K562 (cell line): ENCODE data around the gene ARFRP1. TPM values are rescaled to one million over a fixed set of nuclear protein-coding genes. Genes with fewer than 3 reads are reported as not detected.
"Not testable (repeated sequence)": the region's sequence is repeated elsewhere in the genome, so short reads cannot be mapped to it uniquely, and the experiment has no call there.

Experiments used
- ATAC-seq: fragments of 200-7000 bp; cut with Tn5 transposase; 3 replicates; pipeline ENCODE4 v1.9.1; 2020; ENCODE audit warnings: moderate library complexity
- BruUV-seq: library from RNA; stranded (reverse); fragments of 400-500 nt; replicated peaks from 2 replicates; lab custom pipeline; 2021; lab: Mats Ljungman, UMichigan
- CTCF ChIA-PET: fragments of 300-600 bp; formaldehyde crosslinking; extraction: SDS; loops from one replicate; lab custom pipeline; 2021; ENCODE audit warnings: low intra/inter-chr PET ratio; lab: Yijun Ruan, JAX
- POLR2A ChIA-PET: fragments of 300-600, 350-650 bp; sonication (Branson Sonifier 250); formaldehyde crosslinking; extraction: SDS; loops from one replicate; lab custom pipeline; 2021; ENCODE audit warnings: antibody characterized with exemption, inconsistent platforms; lab: Yijun Ruan, JAX
- DNase-seq, 4 experiments: peaks; one replicate each; pipeline versions ENCODE4 v3.0.0 to v3.0.0-alpha.2; 2011 to 2018; ENCODE audit warnings: low spot score in 3 of 4, mixed read lengths in 3 of 4; ENCODE audit errors: extremely low read depth in 1 of 4
- FAIRE-seq: peaks from 2 replicates; lab custom pipeline; 2011; peaks lifted over from hg19 to GRCh38; lab: Jason Lieb, UNC
- H2AFZ ChIP-seq: 2 replicates; pipeline ENCODE4 v1.6.0; 2011; ENCODE audit warnings: low read depth, low read length, control low read depth, inconsistent platforms
- H3K27ac ChIP-seq: fragments of 200-600 bp; 3 replicates; pipeline ENCODE4 v1.8.0; 2011; ENCODE audit warnings: low read depth, mild to moderate bottlenecking, control low read depth, inconsistent platforms, low read length, moderate library complexity, mixed read lengths; ENCODE audit errors: extremely low read depth
- H3K27me3 ChIP-seq, 2 experiments: fragments of 300-600 bp in 1 of 2; 2 replicates in 1 of 2; 3 replicates in 1 of 2; pipeline versions ENCODE4 v1.6.0 to v1.8.0; 2011; ENCODE audit warnings: inconsistent platforms in 2 of 2, low read length in 2 of 2, mild to moderate bottlenecking in 1 of 2, mixed read lengths in 1 of 2, moderate library complexity in 1 of 2; ENCODE audit not compliant: control insufficient read depth in 2 of 2, insufficient read depth in 2 of 2
- H3K36me3 ChIP-seq: fragments of 300-600 bp; 3 replicates; pipeline ENCODE4 v1.8.0; 2011; ENCODE audit warnings: mild to moderate bottlenecking, low read length, inconsistent platforms; ENCODE audit not compliant: control insufficient read depth, insufficient read depth
- H3K4me1 ChIP-seq, 2 experiments: fragments of 200-600 bp in 1 of 2; replicated peaks in 1 of 2; 2 replicates in 1 of 2; 3 replicates in 1 of 2; pipeline versions ENCODE4 v1.5.1 to v1.8.0; 2011; ENCODE audit warnings: inconsistent platforms in 2 of 2, low read length in 2 of 2, mild to moderate bottlenecking in 1 of 2, mixed read lengths in 1 of 2, moderate library complexity in 1 of 2; ENCODE audit not compliant: control insufficient read depth in 2 of 2, insufficient read depth in 2 of 2
- H3K4me2 ChIP-seq: 2 replicates; pipeline ENCODE4 v1.6.1; 2011; ENCODE audit warnings: low read length, control low read depth, inconsistent platforms, mixed read lengths; ENCODE audit not compliant: insufficient read depth
- H3K4me3 ChIP-seq: fragments of 200-600 bp; sonication (generic), shearing (Covaris generic); 2 replicates; pipeline ENCODE4 v1.5.1; 2016; ENCODE audit warnings: control low read depth, inconsistent platforms
- H3K79me2 ChIP-seq: fragments of 200-600 bp; 3 replicates; pipeline ENCODE4 v1.8.0; 2011; ENCODE audit warnings: low read length, inconsistent platforms; ENCODE audit not compliant: control insufficient read depth, insufficient read depth
- H3K9ac ChIP-seq, 2 experiments: 2 replicates each; pipeline versions ENCODE4 v1.6.0 to v1.6.1; 2011; ENCODE audit warnings: low read depth in 2 of 2, low read length in 2 of 2, control low read depth in 1 of 2, inconsistent platforms in 1 of 2, mild to moderate bottlenecking in 1 of 2, mixed read lengths in 1 of 2; ENCODE audit not compliant: insufficient read depth in 1 of 2
- H3K9me1 ChIP-seq: one replicate; pipeline ENCODE4 v1.6.0; 2011; ENCODE audit warnings: inconsistent platforms, mild to moderate bottlenecking, low read length, moderate library complexity; ENCODE audit not compliant: control insufficient read depth, insufficient read depth
- H3K9me3 ChIP-seq: replicated peaks from 2 replicates; pipeline ENCODE4 v1.5.1; 2011; ENCODE audit warnings: low read depth, low read length, inconsistent platforms; ENCODE audit not compliant: control insufficient read depth, insufficient read depth
- H4K20me1 ChIP-seq: replicated peaks from 2 replicates; pipeline ENCODE4 v1.6.1; 2011; ENCODE audit warnings: low read length, inconsistent platforms, mixed read lengths; ENCODE audit not compliant: control insufficient read depth, insufficient read depth
- CBX5 ChIP-seq: IDR thresholded peaks from 2 replicates; pipeline ENCODE4 v1.6.1; 2014; ENCODE audit warnings: low read depth, borderline replicate concordance
- EWSR1 ChIP-seq: fragments of 450-650 bp; IDR thresholded peaks from 2 replicates; pipeline ENCODE4 v1.6.1; 2018; ENCODE audit warnings: borderline replicate concordance, mild to moderate bottlenecking, low read depth, moderate library complexity; ENCODE audit not compliant: partially characterized antibody
- KLF16 ChIP-seq: IDR thresholded peaks from 2 replicates; pipeline ENCODE4 v1.6.1; 2016; ENCODE audit warnings: antibody characterized with exemption
- ZNF780A ChIP-seq: fragments of 250-450 bp; sonication (Bioruptor Pico); IDR thresholded peaks from 2 replicates; pipeline ENCODE4 v1.5.0; 2021; ENCODE audit warnings: mild to moderate bottlenecking
- WGBS: fragments of 100-300 bp; shearing (Covaris generic); methylation state at CpG from one replicate; pipeline ENCODE4 v1.1.6; 2016; ENCODE audit warnings: low coverage, mixed read lengths; ENCODE audit not compliant: insufficient coverage; ENCODE audit errors: missing lambda C conversion rate; 5-methylcytosine and 5-hydroxymethylcytosine counted together
- in situ Hi-C: fragments of 300-500 bp; cut with MboI; formaldehyde crosslinking; loops from 4 replicates; pipeline ENCODE4 v1.15.0; 2018; ENCODE audit warnings: inconsistent platforms, mixed read lengths
- intact Hi-C: fragments of 100-400 bp; cut with micrococcal nuclease; formaldehyde crosslinking; loops from 2 replicates; pipeline ENCODE4 v1.14.2; 2022
- polyA plus RNA-seq, 8 experiments: library from polyadenylated mRNA; depleted of rRNA in 4 of 8; stranded (reverse) in 5 of 8; unstranded in 3 of 8; fragments of >200 nt; fragmentation: Nextera tagmentation in 2 of 8; fragmentation: Illumina TruSeq in 1 of 8; extraction: Ambion mirVana in 2 of 8; extraction: Trizol in 1 of 8; gene quantifications; 2 replicates each; pipeline versions ENCODE4 v1.2.1 to v1.2.3, GENCODE V29; 2011 to 2014; ENCODE audit warnings: inconsistent platforms in 1 of 8, missing spikeins in 1 of 8
- total RNA-seq, 7 experiments: library from RNA; depleted of rRNA in 6 of 7; stranded (reverse); fragments of >200 nt in 6 of 7; fragmentation: Illumina TruSeq in 2 of 7; extraction: Trizol in 2 of 7; gene quantifications; 2 replicates each; pipeline versions ENCODE4 v1.2.1 to v1.2.3, GENCODE V29; 2011 to 2021; ENCODE audit warnings: low replicate concordance in 1 of 7
- TF ChIP-seq, protein P1 (sequence below), 2 experiments: fragments of 450-650 bp; formaldehyde crosslinking in 1 of 2; IDR thresholded peaks; 2 replicates each; pipeline versions ENCODE4 v1.4.0 to v1.6.1; 2014 to 2020; ENCODE audit warnings: mild to moderate bottlenecking in 2 of 2, borderline replicate concordance in 1 of 2, low read depth in 1 of 2
- TF ChIP-seq, protein P2 (sequence below), 2 experiments: fragments of 450-650 bp in 1 of 2; sonication (generic) in 1 of 2; formaldehyde crosslinking in 1 of 2; IDR thresholded peaks in 1 of 2; conservative IDR thresholded peaks in 1 of 2; 2 replicates each; pipeline versions ENCODE4 v1.6.1 to v1.8.1; 2016 to 2023; ENCODE audit warnings: mild to moderate bottlenecking in 2 of 2, moderate library complexity in 2 of 2, inconsistent platforms in 1 of 2, missing genetic modification reagents in 1 of 2
- TF ChIP-seq, protein P3 (sequence below): sonication (generic); formaldehyde crosslinking; IDR thresholded peaks from 2 replicates; pipeline ENCODE4 v1.8.0; 2022; ENCODE audit warnings: mild to moderate bottlenecking, missing genetic modification reagents

ARFRP1 gene
- total and polyA plus RNA-seq, 9 of the 15 experiments (the other 6 are each of a cell fraction or from before 2014, with no cell fraction given): 2.2 to 78.9 (median 37.3) TPM

DNA sequence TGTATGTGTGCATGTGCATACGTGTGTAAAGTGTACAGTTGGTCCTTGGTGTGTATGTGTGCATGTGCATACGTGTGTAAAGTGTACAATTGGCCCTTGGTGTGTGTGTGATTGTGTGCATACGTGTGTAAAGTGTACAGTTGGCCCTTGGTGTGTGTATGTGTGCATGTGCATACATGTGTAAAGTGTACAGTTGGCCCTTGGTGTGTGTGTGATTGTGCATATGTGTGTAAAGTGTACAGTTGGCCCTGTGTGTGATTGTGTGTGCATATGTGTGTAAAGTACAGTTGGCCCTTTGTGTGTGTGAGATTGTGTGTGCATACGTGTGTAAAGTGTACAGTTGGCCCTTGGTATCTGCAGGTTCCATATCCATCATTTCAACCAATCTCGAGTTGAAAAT is 23.6 kb upstream of the ARFRP1 start (continued):
- TF ChIP-seq, protein P1, sequence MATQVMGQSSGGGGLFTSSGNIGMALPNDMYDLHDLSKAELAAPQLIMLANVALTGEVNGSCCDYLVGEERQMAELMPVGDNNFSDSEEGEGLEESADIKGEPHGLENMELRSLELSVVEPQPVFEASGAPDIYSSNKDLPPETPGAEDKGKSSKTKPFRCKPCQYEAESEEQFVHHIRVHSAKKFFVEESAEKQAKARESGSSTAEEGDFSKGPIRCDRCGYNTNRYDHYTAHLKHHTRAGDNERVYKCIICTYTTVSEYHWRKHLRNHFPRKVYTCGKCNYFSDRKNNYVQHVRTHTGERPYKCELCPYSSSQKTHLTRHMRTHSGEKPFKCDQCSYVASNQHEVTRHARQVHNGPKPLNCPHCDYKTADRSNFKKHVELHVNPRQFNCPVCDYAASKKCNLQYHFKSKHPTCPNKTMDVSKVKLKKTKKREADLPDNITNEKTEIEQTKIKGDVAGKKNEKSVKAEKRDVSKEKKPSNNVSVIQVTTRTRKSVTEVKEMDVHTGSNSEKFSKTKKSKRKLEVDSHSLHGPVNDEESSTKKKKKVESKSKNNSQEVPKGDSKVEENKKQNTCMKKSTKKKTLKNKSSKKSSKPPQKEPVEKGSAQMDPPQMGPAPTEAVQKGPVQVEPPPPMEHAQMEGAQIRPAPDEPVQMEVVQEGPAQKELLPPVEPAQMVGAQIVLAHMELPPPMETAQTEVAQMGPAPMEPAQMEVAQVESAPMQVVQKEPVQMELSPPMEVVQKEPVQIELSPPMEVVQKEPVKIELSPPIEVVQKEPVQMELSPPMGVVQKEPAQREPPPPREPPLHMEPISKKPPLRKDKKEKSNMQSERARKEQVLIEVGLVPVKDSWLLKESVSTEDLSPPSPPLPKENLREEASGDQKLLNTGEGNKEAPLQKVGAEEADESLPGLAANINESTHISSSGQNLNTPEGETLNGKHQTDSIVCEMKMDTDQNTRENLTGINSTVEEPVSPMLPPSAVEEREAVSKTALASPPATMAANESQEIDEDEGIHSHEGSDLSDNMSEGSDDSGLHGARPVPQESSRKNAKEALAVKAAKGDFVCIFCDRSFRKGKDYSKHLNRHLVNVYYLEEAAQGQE (IDR thresholded peaks at IDR 0.05; ENCODE audit: borderline replicate concordance): no peak
- TF ChIP-seq, protein P1 (CRISPR knock-in tag; IDR thresholded peaks at IDR 0.05; ENCODE audit: low read depth): no peak
- TF ChIP-seq ZNF780A (CRISPR knock-in tag): no peak
- TF ChIP-seq, protein P2, sequence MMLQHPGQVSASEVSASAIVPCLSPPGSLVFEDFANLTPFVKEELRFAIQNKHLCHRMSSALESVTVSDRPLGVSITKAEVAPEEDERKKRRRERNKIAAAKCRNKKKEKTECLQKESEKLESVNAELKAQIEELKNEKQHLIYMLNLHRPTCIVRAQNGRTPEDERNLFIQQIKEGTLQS (IDR thresholded peaks at IDR 0.05): no peak
- TF ChIP-seq, protein P2 (CRISPR knock-in tag; conservative IDR thresholded peaks at IDR 0.05): no peak
- TF ChIP-seq, protein P3, sequence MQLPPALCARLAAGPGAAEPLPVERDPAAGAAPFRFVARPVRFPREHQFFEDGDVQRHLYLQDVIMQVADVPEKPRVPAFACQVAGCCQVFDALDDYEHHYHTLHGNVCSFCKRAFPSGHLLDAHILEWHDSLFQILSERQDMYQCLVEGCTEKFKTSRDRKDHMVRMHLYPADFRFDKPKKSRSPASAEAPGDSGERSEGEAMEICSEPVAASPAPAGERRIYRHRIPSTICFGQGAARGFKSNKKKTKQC (CRISPR knock-in tag): no peak
- TF ChIP-seq CBX5: no peak
- no peak for TF ChIP-seq EWSR1
- no peak for TF ChIP-seq KLF16

DNA sequence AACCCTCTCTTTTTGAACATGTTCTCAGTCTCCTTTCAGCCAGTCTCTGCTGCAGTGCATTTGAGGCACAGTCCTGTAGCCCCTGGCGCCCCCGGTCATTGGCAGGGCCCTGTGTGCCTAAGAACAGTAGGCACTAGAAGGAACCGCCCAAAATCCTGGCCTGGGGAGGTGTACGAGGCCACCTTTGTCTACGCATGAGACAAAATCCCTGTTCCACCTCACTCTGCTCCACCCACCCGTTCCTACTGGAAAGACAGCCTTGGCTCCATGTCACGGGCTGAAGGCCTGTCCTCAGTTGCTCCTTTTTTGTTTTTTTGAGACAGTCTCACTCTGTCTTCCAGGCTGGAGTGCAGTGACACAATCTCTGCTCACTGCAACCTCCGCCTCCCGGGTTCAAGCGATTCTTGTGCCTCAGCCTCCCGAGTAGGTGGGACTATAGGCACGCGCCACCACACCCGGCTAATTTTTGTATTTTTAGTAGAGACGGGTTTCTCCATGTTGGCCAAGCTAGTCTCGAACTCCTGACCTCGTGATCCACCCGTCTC is 22.5 kb upstream of the ARFRP1 start:
- BruUV-seq, CTCF ChIA-PET, H3K9me3 ChIP-seq, H3K4me2 ChIP-seq, H3K9me1 ChIP-seq, H2AFZ ChIP-seq, H3K27me3 ChIP-seq, in situ Hi-C loops, H4K20me1 ChIP-seq, H3K27ac ChIP-seq, H3K9ac ChIP-seq, intact Hi-C loops, ATAC-seq, POLR2A ChIA-PET, FAIRE-seq, H3K4me3 ChIP-seq: not testable (repeated sequence)
- H3K79me2 ChIP-seq: peaks cover 33% of the 10 kb centered on the region
- peak in 1 of 4 experiments; percentile 2 for DNase-seq
- peaks cover 62% of the 10 kb centered on the region; the same call in 2 of the 3 replicates for H3K36me3 ChIP-seq
- 97% methylated on average over 16 of the region's 18 CpGs for WGBS
- peaks cover 5 to 28% of the 10 kb centered on the region in 2 experiments; a peak in 4 of 5 replicates for H3K4me1 ChIP-seq
